ENCODE results near the gene EFCAB11.

DNA sequence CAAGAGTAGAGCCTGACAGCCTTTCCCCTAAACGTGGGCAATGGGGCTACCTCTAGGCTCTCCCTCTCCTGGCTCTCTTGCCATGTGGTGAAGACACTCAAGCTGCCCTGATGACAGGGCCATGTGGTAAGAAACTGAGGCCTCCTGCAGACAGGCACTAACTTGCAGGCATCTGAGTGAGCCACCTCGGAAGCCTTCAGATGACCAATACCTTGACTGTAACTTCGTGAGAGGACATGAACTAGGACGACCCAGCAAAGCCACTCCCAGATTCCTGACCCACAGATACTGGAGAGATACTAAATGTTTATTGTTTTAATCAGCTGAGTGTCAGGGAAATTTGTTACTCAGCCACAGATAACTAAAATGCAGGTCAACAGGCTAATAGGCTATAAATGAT is 96.4 kb downstream of the EFCAB11 start:
- TF ChIP-seq, protein P1, sequence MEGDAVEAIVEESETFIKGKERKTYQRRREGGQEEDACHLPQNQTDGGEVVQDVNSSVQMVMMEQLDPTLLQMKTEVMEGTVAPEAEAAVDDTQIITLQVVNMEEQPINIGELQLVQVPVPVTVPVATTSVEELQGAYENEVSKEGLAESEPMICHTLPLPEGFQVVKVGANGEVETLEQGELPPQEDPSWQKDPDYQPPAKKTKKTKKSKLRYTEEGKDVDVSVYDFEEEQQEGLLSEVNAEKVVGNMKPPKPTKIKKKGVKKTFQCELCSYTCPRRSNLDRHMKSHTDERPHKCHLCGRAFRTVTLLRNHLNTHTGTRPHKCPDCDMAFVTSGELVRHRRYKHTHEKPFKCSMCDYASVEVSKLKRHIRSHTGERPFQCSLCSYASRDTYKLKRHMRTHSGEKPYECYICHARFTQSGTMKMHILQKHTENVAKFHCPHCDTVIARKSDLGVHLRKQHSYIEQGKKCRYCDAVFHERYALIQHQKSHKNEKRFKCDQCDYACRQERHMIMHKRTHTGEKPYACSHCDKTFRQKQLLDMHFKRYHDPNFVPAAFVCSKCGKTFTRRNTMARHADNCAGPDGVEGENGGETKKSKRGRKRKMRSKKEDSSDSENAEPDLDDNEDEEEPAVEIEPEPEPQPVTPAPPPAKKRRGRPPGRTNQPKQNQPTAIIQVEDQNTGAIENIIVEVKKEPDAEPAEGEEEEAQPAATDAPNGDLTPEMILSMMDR (IDR thresholded peaks at IDR 0.05; ENCODE audit: insufficient read depth, low read length) = no peak
- TF ChIP-seq, protein P2, sequence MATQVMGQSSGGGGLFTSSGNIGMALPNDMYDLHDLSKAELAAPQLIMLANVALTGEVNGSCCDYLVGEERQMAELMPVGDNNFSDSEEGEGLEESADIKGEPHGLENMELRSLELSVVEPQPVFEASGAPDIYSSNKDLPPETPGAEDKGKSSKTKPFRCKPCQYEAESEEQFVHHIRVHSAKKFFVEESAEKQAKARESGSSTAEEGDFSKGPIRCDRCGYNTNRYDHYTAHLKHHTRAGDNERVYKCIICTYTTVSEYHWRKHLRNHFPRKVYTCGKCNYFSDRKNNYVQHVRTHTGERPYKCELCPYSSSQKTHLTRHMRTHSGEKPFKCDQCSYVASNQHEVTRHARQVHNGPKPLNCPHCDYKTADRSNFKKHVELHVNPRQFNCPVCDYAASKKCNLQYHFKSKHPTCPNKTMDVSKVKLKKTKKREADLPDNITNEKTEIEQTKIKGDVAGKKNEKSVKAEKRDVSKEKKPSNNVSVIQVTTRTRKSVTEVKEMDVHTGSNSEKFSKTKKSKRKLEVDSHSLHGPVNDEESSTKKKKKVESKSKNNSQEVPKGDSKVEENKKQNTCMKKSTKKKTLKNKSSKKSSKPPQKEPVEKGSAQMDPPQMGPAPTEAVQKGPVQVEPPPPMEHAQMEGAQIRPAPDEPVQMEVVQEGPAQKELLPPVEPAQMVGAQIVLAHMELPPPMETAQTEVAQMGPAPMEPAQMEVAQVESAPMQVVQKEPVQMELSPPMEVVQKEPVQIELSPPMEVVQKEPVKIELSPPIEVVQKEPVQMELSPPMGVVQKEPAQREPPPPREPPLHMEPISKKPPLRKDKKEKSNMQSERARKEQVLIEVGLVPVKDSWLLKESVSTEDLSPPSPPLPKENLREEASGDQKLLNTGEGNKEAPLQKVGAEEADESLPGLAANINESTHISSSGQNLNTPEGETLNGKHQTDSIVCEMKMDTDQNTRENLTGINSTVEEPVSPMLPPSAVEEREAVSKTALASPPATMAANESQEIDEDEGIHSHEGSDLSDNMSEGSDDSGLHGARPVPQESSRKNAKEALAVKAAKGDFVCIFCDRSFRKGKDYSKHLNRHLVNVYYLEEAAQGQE (IDR thresholded peaks at IDR 0.05; ENCODE audit: insufficient replicate concordance, low read depth) = no peak
